Measurements from ENCODE around the gene RNF213.
"Not testable (repeated sequence)": the region's sequence is repeated elsewhere in the genome, so short reads cannot be mapped to it uniquely, and the experiment has no call there.

The RNF213 gene

GRCh38 chr17:80294653-80295052, 34.0 kb downstream of the RNF213 start:
- DNase-seq (ENCODE audit: low read depth, low spot score), result no peak
- in situ Hi-C loops (cut with HindIII; ENCODE audit: low sequenced_read_pairs), result no loop called here
- no peak overlapping the region for H3K4me3 ChIP-seq (ENCODE audit: low read depth, low read length)
- no peak for TF ChIP-seq CTCF (IDR thresholded peaks at IDR 0.05; ENCODE audit: low read depth, low read length)

- TF ChIP-seq CTCF (IDR thresholded peaks at IDR 0.05; ENCODE audit: low read depth, low read length), result no peak
- in situ Hi-C loops (cut with HindIII; ENCODE audit: low sequenced_read_pairs), result no loop called here
- no peak overlapping the region for H3K4me3 ChIP-seq (ENCODE audit: low read depth, low read length)
- DNase-seq (ENCODE audit: low read depth, low spot score), result no peak
Observed at GRCh38 chr17:80295146-80295545, 34.5 kb downstream of the RNF213 start.

- DNase-seq (ENCODE audit: low read depth, low spot score), result no peak
- in situ Hi-C loops (cut with HindIII; ENCODE audit: low sequenced_read_pairs), result no loop called here
- no peak for TF ChIP-seq CTCF (IDR thresholded peaks at IDR 0.05; ENCODE audit: low read depth, low read length)
- no peak overlapping the region for H3K4me3 ChIP-seq (ENCODE audit: low read depth, low read length)
Observed at GRCh38 chr17:80295559-80295958, 34.9 kb downstream of the RNF213 start.

- no peak for DNase-seq (ENCODE audit: low read depth, low spot score)
- in situ Hi-C loops (cut with HindIII; ENCODE audit: low sequenced_read_pairs), result no loop called here
- TF ChIP-seq CTCF (IDR thresholded peaks at IDR 0.05; ENCODE audit: low read depth, low read length), result no peak
- no peak overlapping the region for H3K4me3 ChIP-seq (ENCODE audit: low read depth, low read length)
Observed at GRCh38 chr17:80296221-80296620, 35.6 kb downstream of the RNF213 start.

GRCh38 chr17:80297996-80298560, 37.4 kb downstream of the RNF213 start:
- in situ Hi-C loops (cut with HindIII; ENCODE audit: low sequenced_read_pairs), result no loop called here
- no peak overlapping the region for H3K4me3 ChIP-seq (ENCODE audit: low read depth, low read length)
- no peak for TF ChIP-seq CTCF (IDR thresholded peaks at IDR 0.05; ENCODE audit: low read depth, low read length)

GRCh38 chr17:80299350-80300100, 38.9 kb downstream of the RNF213 start:
- DNase-seq (ENCODE audit: low read depth, low spot score); H3K4me3 ChIP-seq (ENCODE audit: low read depth, low read length); in situ Hi-C loops (cut with HindIII; ENCODE audit: low sequenced_read_pairs): not testable (repeated sequence)

More at GRCh38 chr17:80297996-80298560, 37.4 kb downstream of the RNF213 start:
- DNase-seq (ENCODE audit: low read depth, low spot score), result no peak

- H3K4me3 ChIP-seq (ENCODE audit: low read depth, low read length); DNase-seq (ENCODE audit: low read depth, low spot score); in situ Hi-C loops (cut with HindIII; ENCODE audit: low sequenced_read_pairs): not testable (repeated sequence)
Observed at GRCh38 chr17:80300756-80301155, 40.1 kb downstream of the RNF213 start.

Data from astrocyte of the spinal cord (primary cell).